H1 (cell line): ENCODE measurements around the gene PCDHGA1.

ENCODE experiments used
- ASH2L ChIP-seq: fragments of 200-600, 300-600 bp; sonication (generic); IDR thresholded peaks from one replicate; pipeline ENCODE4 v1.7.1; 2017; ENCODE audit warnings: low read length
- CHD1 ChIP-seq: IDR thresholded peaks from 2 replicates; pipeline ENCODE4 v1.6.1; 2012; ENCODE audit warnings: low read depth, low read length, improper control_type of control experiment
- E2F6 ChIP-seq: IDR thresholded peaks from 2 replicates; pipeline ENCODE4 v1.6.1; 2012; ENCODE audit warnings: inconsistent platforms
- HDAC6 ChIP-seq: IDR thresholded peaks from one replicate; pipeline ENCODE4 v1.7.1; 2012; ENCODE audit warnings: low read depth, mild to moderate bottlenecking, inconsistent platforms, low read length, moderate library complexity
- POLR2AphosphoS5 ChIP-seq: IDR thresholded peaks from 2 replicates; pipeline ENCODE4 v1.6.1; 2011; ENCODE audit warnings: low read depth, low read length
- SP1 ChIP-seq: IDR thresholded peaks from 2 replicates; pipeline ENCODE4 v1.6.1; 2011; ENCODE audit warnings: low read depth, low read length
- SRF ChIP-seq: IDR thresholded peaks from 2 replicates; pipeline ENCODE4 v1.6.1; 2011; ENCODE audit warnings: mild to moderate bottlenecking, low read depth, low read length, moderate library complexity

- TF ChIP-seq SRF (no peak), HDAC6 (no peak), SP1 (no peak), POLR2AphosphoS5 (no peak), CHD1 (no peak), ASH2L (no peak), E2F6 (no peak)
These were observed 198.7 kb downstream of the PCDHGA1 start for GRCh38 chr5:141529002-141529401.
